CD4-positive, alpha-beta memory T cell (primary cell): ENCODE results near the gene REC8. TPM values are rescaled to one million over a fixed set of nuclear protein-coding genes. Genes with fewer than 3 reads are reported as not detected.
"Not testable (repeated sequence)": the region's sequence is repeated elsewhere in the genome, so short reads cannot be mapped to it uniquely, and the experiment has no call there.

Experiments
- CTCF ChIA-PET: fragments of 350-600 bp; sonication (Branson Sonifier 250); formaldehyde crosslinking; loops from one replicate; lab custom pipeline; 2021; ENCODE audit warnings: inconsistent platforms; ENCODE audit not compliant: partially characterized antibody; lab: Charles Lee
- POLR2A ChIA-PET: fragments of 350-600 bp; sonication (Branson Sonifier 250); formaldehyde crosslinking; loops from one replicate; lab custom pipeline; 2021; ENCODE audit not compliant: partially characterized antibody; lab: Charles Lee
- DNase-seq, 5 donors: peaks; one replicate each; pipeline versions ENCODE4 v3.0.0 to v3.0.0-alpha.2; 2020 to 2022; ENCODE audit warnings: mixed read lengths in 1 of 5
- H3K27ac ChIP-seq: one replicate; pipeline ENCODE4 v1.7.0; 2013; ENCODE audit warnings: low read depth, low read length
- H3K27me3 ChIP-seq: 2 replicates; pipeline ENCODE4 v1.7.0; 2013; ENCODE audit warnings: mild to moderate bottlenecking, low read length, moderate library complexity; ENCODE audit not compliant: insufficient read depth
- H3K36me3 ChIP-seq: 2 replicates; pipeline ENCODE4 v1.7.0; 2013; ENCODE audit warnings: mild to moderate bottlenecking, low read length, moderate library complexity; ENCODE audit not compliant: insufficient read depth
- H3K4me1 ChIP-seq: 2 replicates; pipeline ENCODE4 v1.7.0; 2013; ENCODE audit warnings: mild to moderate bottlenecking, low read length, moderate library complexity; ENCODE audit not compliant: insufficient read depth
- H3K4me3 ChIP-seq, 2 donors: one replicate each; pipeline ENCODE4 v1.7.0; 2013; ENCODE audit warnings: low read length in 2 of 2, mild to moderate bottlenecking in 1 of 2
- H3K9me3 ChIP-seq, 2 donors: one replicate each; pipeline ENCODE4 v1.7.0; 2013; ENCODE audit warnings: low read length in 2 of 2, control low read depth in 1 of 2; ENCODE audit not compliant: control insufficient read depth in 1 of 2
- H3K27ac Mint-ChIP-seq, 7 donors: one replicate each; pipeline ENCODE4 v1.8.0; 2020 to 2021; ENCODE audit warnings: mixed read lengths in 7 of 7, mild to moderate bottlenecking in 6 of 7, inconsistent platforms in 3 of 7, moderate library complexity in 3 of 7
- H3K27me3 Mint-ChIP-seq, 2 donors: one replicate each; pipeline ENCODE4 v1.8.0; 2020 to 2021; ENCODE audit warnings: mixed read lengths in 2 of 2
- H3K36me3 Mint-ChIP-seq, 2 donors: one replicate each; pipeline ENCODE4 v1.8.0; 2020 to 2021; ENCODE audit warnings: mixed read lengths in 2 of 2, inconsistent platforms in 1 of 2, mild to moderate bottlenecking in 1 of 2
- H3K4me1 Mint-ChIP-seq, 4 donors: one replicate each; pipeline ENCODE4 v1.8.0; 2020 to 2021; ENCODE audit warnings: mixed read lengths in 4 of 4, mild to moderate bottlenecking in 1 of 4
- H3K4me3 Mint-ChIP-seq, 8 donors: one replicate each; pipeline ENCODE4 v1.8.0; 2020 to 2021; ENCODE audit warnings: mixed read lengths in 8 of 8, mild to moderate bottlenecking in 7 of 8, moderate library complexity in 6 of 8, inconsistent platforms in 3 of 8
- H3K9me3 Mint-ChIP-seq, 8 donors: one replicate each; pipeline ENCODE4 v1.8.0; 2020 to 2021; ENCODE audit warnings: mixed read lengths in 8 of 8, mild to moderate bottlenecking in 5 of 8, inconsistent platforms in 3 of 8, moderate library complexity in 1 of 8
- intact Hi-C: fragments of 100-400 bp; cut with micrococcal nuclease; formaldehyde crosslinking; loops from one replicate; pipeline ENCODE4 v1.15.1; 2023
- polyA plus RNA-seq, 2 donors: library from polyadenylated mRNA; unstranded; fragments of 300-500 nt; fragmentation: Illumina TruSeq; gene quantifications; one replicate each; pipeline ENCODE4 v1.2.3, GENCODE V29; 2021
- total RNA-seq, 2 experiments: library from RNA; stranded (reverse); gene quantifications; one replicate each; pipeline ENCODE4 v1.2.3, GENCODE V29; 2021

REC8 gene
- total and polyA plus RNA-seq, 4 experiments from 2014 or later = 2.8 to 30.5 (median 18.8) TPM

DNA sequence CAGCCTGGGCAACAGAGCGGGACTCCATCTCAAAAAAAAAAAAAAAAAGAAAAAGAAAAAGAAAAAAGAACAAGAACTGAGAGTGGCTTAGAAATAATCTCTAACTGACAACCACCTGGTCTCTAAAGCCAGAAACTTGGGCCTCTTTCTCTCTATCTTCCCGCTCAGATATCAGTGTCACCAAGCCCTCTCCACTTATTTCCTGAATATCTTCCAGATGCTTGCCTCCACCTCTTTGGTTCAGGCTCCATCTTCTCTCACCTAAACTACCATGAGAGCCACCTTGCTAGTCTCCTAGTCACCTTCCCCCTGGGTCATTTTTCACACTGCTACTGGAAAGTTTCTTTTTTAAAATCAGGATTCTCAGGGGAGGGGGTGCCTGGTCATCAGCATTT, 25.2 kb downstream of the REC8 start:
- peaks cover 0 to 5% (median 0%) of the 10 kb centered on the region in 8 donors for H3K9me3 Mint-ChIP-seq
- no peak for DNase-seq
- ChIA-PET POLR2A (interaction anchor here (1.5 to 4.3 kb wide), 7 partner anchors 10 to 234 kb away, joined by 3 to 107 read pairs (median 19); partner anchors contain the start of genes CBLN3, CHMP4A, KHNYN and MDP1), CTCF (interaction anchor here (0.7 to 3.7 kb wide), 2 partner anchors 18 to 220 kb away, joined by 4 to 23 read pairs; partner anchors contain the start of genes CHMP4A and MDP1)
- intact Hi-C loops = no loop called here
- no peaks in the 10 kb centered on the region for H3K27me3 ChIP-seq
- peak overlapping the region; percentile 66 to 97 (median 92) for H3K27ac Mint-ChIP-seq
- H3K27ac ChIP-seq = no peak overlapping the region
- H3K9me3 ChIP-seq = no peaks in the 10 kb centered on the region
- peaks cover 37% of the 10 kb centered on the region for H3K4me1 ChIP-seq
- H3K36me3 ChIP-seq = peaks cover 10% of the 10 kb centered on the region
- H3K4me1 Mint-ChIP-seq = peaks cover 36 to 65% (median 47%) of the 10 kb centered on the region in 4 donors
- H3K4me3 ChIP-seq = no peak overlapping the region
- H3K36me3 Mint-ChIP-seq = peaks cover 26 to 40% of the 10 kb centered on the region in 2 donors
- peak overlapping the region; percentile 59 to 98 (median 82) for H3K4me3 Mint-ChIP-seq
- no peaks in the 10 kb centered on the region for H3K27me3 Mint-ChIP-seq

DNA sequence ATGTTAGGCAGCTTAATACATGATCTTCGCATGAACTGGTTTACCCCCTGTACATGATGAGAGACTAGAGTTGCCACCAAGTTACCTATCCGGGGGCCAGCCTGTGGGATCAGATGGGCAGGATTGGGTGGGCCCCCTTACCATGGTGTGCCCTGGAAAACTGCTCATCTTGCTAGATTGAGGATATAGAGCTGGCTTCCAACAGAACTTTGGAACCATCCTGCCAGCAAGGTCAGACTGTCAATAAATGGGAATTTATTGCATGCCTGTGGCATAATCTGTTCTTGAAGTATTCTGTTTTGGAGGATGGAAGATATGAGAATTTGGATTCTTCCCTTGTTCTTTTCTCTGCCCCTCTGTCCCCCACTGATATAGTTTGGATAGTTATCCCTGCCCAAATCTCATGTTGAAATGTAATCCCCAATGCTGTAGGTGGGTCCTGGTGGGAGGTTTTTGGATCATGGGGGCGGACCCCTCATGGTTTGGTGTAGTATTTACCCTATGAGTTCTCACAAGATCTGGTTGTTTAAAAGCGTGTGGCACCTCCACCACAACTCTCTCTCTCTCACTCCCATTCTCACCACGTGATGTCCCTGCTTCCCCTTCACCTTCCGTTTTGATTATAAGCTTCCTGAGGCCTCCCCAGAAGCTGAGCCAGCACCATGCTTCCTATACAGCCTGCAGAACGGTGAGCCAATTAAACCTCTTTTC, 27.1 kb downstream of the REC8 start:
- H3K27ac Mint-ChIP-seq = peak overlapping the region in 5 of 7 donors; percentile 37 to 97 (median 71)
- intact Hi-C loops = no loop called here
- no peaks in the 10 kb centered on the region for H3K27me3 ChIP-seq
- H3K4me3 ChIP-seq = no peak overlapping the region
- CTCF ChIA-PET = interaction anchor here (0.7 to 1.1 kb wide), 3 partner anchors 38 to 282 kb away, joined by 3 to 4 read pairs (median 4); partner anchors contain the start of genes IRF9 and TINF2
- DNase-seq = no peak
- no peaks in the 10 kb centered on the region for H3K9me3 ChIP-seq
- no peaks in the 10 kb centered on the region for H3K27me3 Mint-ChIP-seq
- H3K9me3 Mint-ChIP-seq = peaks cover 0 to 9% (median 0%) of the 10 kb centered on the region in 8 donors
- no peak overlapping the region for H3K27ac ChIP-seq
- H3K4me1 Mint-ChIP-seq = peaks cover 32 to 58% (median 43%) of the 10 kb centered on the region in 4 donors
- peaks cover 29 to 45% of the 10 kb centered on the region in 2 donors for H3K36me3 Mint-ChIP-seq
- H3K4me1 ChIP-seq = peaks cover 36% of the 10 kb centered on the region
- no peaks in the 10 kb centered on the region for H3K36me3 ChIP-seq
- POLR2A ChIA-PET = interaction anchor here (1.0 to 1.5 kb wide), 3 partner anchors 10 to 17 kb away, joined by 3 to 5 read pairs (median 4); partner anchors contain the start of gene MDP1
- H3K4me3 Mint-ChIP-seq = peak overlapping the region in 4 of 8 donors; percentile 32 to 67 (median 50)

DNA sequence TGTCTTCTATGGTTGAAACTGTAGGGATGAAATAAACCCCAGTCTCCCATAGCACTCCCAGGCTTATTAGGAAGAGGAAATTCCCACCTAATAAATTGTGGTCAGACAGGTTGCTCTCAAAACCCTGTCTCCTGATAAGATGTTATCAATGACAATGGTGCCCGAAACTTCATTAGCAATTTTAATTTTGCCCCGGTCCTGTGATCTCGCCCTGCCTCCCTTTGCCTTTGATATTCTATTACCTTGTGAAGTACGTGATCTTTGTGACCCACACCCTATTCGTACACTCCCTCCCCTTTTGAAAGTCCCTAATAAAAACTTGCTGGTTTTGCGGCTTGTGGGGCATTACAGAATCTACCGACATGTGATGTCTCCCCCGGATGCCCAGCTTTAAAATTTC, 30.7 kb downstream of the REC8 start:
- H3K27me3 Mint-ChIP-seq, H3K9me3 ChIP-seq, H3K27ac ChIP-seq, H3K4me1 ChIP-seq, intact Hi-C loops, H3K27me3 ChIP-seq, H3K9me3 Mint-ChIP-seq, H3K4me3 Mint-ChIP-seq, H3K4me3 ChIP-seq, DNase-seq, CTCF ChIA-PET: not testable (repeated sequence)
- H3K4me1 Mint-ChIP-seq = peaks cover 18 to 39% (median 35%) of the 10 kb centered on the region in 4 donors
- H3K36me3 Mint-ChIP-seq = peaks cover 49 to 62% of the 10 kb centered on the region in 2 donors
- H3K27ac Mint-ChIP-seq = peak overlapping the region in 1 of 7 donors; percentile 76
- POLR2A ChIA-PET = interaction anchor here (1.6 kb wide), 2 partner anchors 11 to 14 kb away, joined by 7 to 8 read pairs; partner anchors contain the start of genes CHMP4A and IPO4
- H3K36me3 ChIP-seq = peaks cover 21% of the 10 kb centered on the region

DNA sequence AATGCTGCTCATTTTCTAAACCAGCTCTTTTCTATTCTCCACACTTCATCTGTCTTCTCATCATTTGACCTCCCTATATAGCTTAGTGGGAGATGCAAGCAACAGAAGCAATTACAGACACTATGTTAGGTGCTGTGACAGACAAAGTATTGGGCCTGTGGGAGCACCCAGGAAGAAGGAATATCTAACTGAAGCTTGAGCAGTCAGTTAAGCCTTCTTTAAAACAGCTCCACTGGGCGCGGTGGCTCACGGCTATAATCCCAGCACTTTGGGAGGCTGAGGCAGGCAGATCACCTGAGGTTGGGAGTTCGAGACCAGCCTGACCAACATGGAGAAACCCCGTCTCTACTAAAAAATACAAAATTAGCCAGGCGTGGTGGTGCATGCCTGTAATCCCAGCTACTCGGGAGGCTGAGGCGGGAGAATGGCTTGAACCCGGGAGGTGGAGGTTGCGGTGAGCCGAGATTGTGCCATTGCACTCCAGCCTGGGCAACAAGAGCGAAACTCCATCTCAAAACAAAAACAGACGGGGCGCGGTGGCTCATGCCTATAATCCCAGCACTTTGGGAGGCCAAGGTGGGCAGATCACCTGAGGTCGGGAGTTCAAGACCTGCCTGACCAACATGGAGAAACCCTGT, 31.5 kb downstream of the REC8 start:
- DNase-seq, H3K9me3 Mint-ChIP-seq, H3K4me3 ChIP-seq, H3K27me3 Mint-ChIP-seq, H3K4me3 Mint-ChIP-seq, H3K27me3 ChIP-seq, H3K9me3 ChIP-seq, intact Hi-C loops, H3K27ac ChIP-seq, H3K4me1 ChIP-seq: not testable (repeated sequence)
- CTCF ChIA-PET = interaction anchor here (0.7 to 1.5 kb wide), 3 partner anchors 9 to 40 kb away, joined by 3 to 8 read pairs (median 3); partner anchors contain the start of gene MDP1
- Mint-ChIP-seq H3K36me3 (peaks cover 53 to 66% of the 10 kb centered on the region in 2 donors), H3K4me1 (peaks cover 17 to 38% (median 34%) of the 10 kb centered on the region in 4 donors), H3K27ac (peak overlapping the region in 3 of 7 donors; percentile 31 to 76 (median 39))
- POLR2A ChIA-PET = interaction anchor here (0.8 to 5.2 kb wide), 5 partner anchors 8 to 35 kb away, joined by 3 to 32 read pairs (median 7); partner anchors contain the start of genes CHMP4A, IPO4, MDP1 and TM9SF1
- H3K36me3 ChIP-seq = peaks cover 29% of the 10 kb centered on the region

DNA sequence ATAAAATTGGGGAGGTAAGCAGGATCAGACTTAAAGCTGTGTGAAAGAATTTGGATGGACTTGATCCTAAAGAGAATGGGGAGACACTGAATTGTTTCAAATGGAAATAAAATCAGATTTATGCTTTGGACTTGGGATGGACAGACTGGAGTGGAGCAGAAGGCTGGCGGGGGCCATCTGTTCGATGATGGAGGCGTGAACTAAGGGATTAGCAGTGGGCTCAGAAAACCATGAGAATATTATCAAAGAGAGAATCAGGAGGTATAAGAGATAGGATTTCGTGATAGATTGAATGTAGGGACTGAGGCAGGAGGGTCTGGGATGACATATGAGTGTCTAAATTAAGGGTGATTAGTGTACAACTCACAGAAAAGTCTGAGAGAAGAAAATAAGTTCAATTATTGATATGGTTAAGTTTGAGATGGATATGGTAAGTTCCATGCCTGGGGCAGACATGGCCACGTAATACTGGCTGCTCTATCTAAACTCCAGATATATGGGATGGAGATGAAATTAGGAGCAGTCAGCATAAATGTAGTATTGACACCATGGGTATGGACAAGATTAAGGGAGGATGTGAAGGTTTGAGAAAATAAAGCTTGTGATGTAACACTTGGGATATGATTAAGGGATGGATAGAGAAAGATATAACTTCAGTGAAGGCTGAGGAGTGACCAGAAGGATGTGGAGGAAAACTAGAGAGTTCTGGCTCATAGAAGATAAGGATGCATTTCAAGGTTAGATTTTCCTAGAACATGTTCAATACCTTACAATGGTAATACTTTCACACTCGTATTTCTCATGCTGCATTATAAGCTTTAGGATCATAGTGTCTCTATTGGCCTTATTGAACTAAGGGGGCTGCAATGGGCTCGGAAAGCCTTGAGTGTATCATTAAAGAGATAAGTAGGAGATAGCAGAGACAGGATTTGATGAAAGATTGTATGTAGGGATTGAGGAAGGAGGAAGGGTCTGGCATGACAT, 32.6 kb downstream of the REC8 start:
- ChIA-PET CTCF (interaction anchor here (1.3 to 1.5 kb wide), 2 partner anchors 8 to 11 kb away, joined by 3 to 8 read pairs; partner anchors contain the start of gene MDP1), POLR2A (interaction anchor here (0.9 to 5.2 kb wide), 3 partner anchors 9 to 16 kb away, joined by 3 to 32 read pairs (median 7); partner anchors contain the start of genes IPO4 and TM9SF1)
- peaks cover 9 to 32% (median 25%) of the 10 kb centered on the region in 4 donors for H3K4me1 Mint-ChIP-seq
- Histone ChIP-seq H3K4me1 (no peaks in the 10 kb centered on the region), H3K27ac (no peak overlapping the region), H3K9me3 (no peaks in the 10 kb centered on the region), H3K27me3 (no peaks in the 10 kb centered on the region), H3K4me3 (no peak overlapping the region), H3K36me3 (peaks cover 40% of the 10 kb centered on the region)
- intact Hi-C loops = no loop called here
- H3K4me3 Mint-ChIP-seq = no peak overlapping the region
- H3K9me3 Mint-ChIP-seq = peaks cover 0 to 7% (median 0%) of the 10 kb centered on the region in 8 donors
- no peak for DNase-seq
- peaks cover 48 to 65% of the 10 kb centered on the region in 2 donors for H3K36me3 Mint-ChIP-seq
- H3K27me3 Mint-ChIP-seq = no peaks in the 10 kb centered on the region
- H3K27ac Mint-ChIP-seq = peak overlapping the region in 6 of 7 donors; percentile 2 to 47 (median 37)
